Measurements from ENCODE around the gene COMMD8.

COMMD8 gene

GRCh38 chr4:47485768-47486167 is 22.3 kb upstream of the COMMD8 start:
- ChIA-PET CTCF (no interaction called here), POLR2A (ENCODE audit: low non-redundant PET) (interaction anchor here (1.5 kb wide), 1 partner anchor 22 kb away, joined by 4 read pairs; the partner anchor contains the start of gene COMMD8)
- no peak for TF ChIP-seq CTCF (conservative IDR thresholded peaks at IDR 0.05; ENCODE audit: low read depth)
- peak overlapping the region; percentile 90 for H3K27ac ChIP-seq
- no peak for DNase-seq (ENCODE audit: low spot score)

GRCh38 chr4:47485047-47485692 is 21.7 kb upstream of the COMMD8 start, which contains the start of gene ATP10D:
TSS of gene ATP10D (plus strand) at chr4:47485275. CDS start at chr4:47512541, 27,266 bp downstream.
- CTCF ChIA-PET = interaction anchor here (0.5 to 0.6 kb wide), 3 partner anchors 26 to 1279 kb away, joined by 4 read pairs; no protein-coding TSS in a partner anchor
- peak within 1 kb of the TSS; percentile 90 for H3K27ac ChIP-seq
- peak; percentile 83 for DNase-seq (ENCODE audit: low spot score)
- no peak for TF ChIP-seq CTCF (conservative IDR thresholded peaks at IDR 0.05; ENCODE audit: low read depth)
- POLR2A ChIA-PET (ENCODE audit: low non-redundant PET) = interaction anchor here (0.5 to 1.5 kb wide), 4 partner anchors 20 to 184 kb away, joined by 3 to 4 read pairs (median 4); partner anchors contain the start of gene COMMD8

- ChIA-PET CTCF (no interaction called here), POLR2A (ENCODE audit: low non-redundant PET) (interaction anchor here (1.5 kb wide), 1 partner anchor 21 kb away, joined by 4 read pairs; the partner anchor contains the start of gene COMMD8)
- H3K27ac ChIP-seq = peak overlapping the region; percentile 60
- DNase-seq (ENCODE audit: low spot score) = peak; percentile 21
- no peak for TF ChIP-seq CTCF (conservative IDR thresholded peaks at IDR 0.05; ENCODE audit: low read depth)
Measured at GRCh38 chr4:47484168-47484567, 20.7 kb upstream of the COMMD8 start.

- no peak for DNase-seq (ENCODE audit: low spot score)
- no peak for TF ChIP-seq CTCF (conservative IDR thresholded peaks at IDR 0.05; ENCODE audit: low read depth)
- H3K27ac ChIP-seq = peak overlapping the region; percentile 60
- ChIA-PET POLR2A (ENCODE audit: low non-redundant PET) (no interaction called here), CTCF (interaction anchor here (0.5 kb wide), 1 partner anchor 701 kb away, joined by 3 read pairs; no protein-coding TSS in a partner anchor)
Measured at GRCh38 chr4:47483745-47484144, 20.2 kb upstream of the COMMD8 start.

- peak; percentile 41 for DNase-seq (ENCODE audit: low spot score)
- CTCF ChIA-PET = interaction anchor here (1.4 kb wide), 1 partner anchor 10 kb away, joined by 4 read pairs; no protein-coding TSS in a partner anchor
- POLR2A ChIA-PET (ENCODE audit: low non-redundant PET) = no interaction called here
- no peak for TF ChIP-seq CTCF (conservative IDR thresholded peaks at IDR 0.05; ENCODE audit: low read depth)
- no peak overlapping the region for H3K27ac ChIP-seq
Measured at GRCh38 chr4:47482326-47482725, 18.8 kb upstream of the COMMD8 start.

- CTCF ChIA-PET = no interaction called here
- DNase-seq (ENCODE audit: low spot score) = no peak
- no peak for TF ChIP-seq CTCF (conservative IDR thresholded peaks at IDR 0.05; ENCODE audit: low read depth)
- POLR2A ChIA-PET (ENCODE audit: low non-redundant PET) = no interaction called here
- H3K27ac ChIP-seq = no peak overlapping the region
Measured at GRCh38 chr4:47478804-47479203, 15.3 kb upstream of the COMMD8 start.
